HG02763 (cell line): ENCODE results near the gene TRIM10.
"Not testable (repeated sequence)": the region's sequence is repeated elsewhere in the genome, so short reads cannot be mapped to it uniquely, and the experiment has no call there.

Experiments
- ATAC-seq: cut with Tn5 transposase; IDR thresholded peaks from one replicate; pipeline ENCODE4 v1.9.1; 2021; ENCODE audit warnings: mild to moderate bottlenecking, moderate library complexity; ENCODE audit not compliant: unreplicated experiment

TRIM10 gene

GRCh38 chr6:30172681-30173080 lies 11.7 kb upstream of the TRIM10 start:
- no peak for ATAC-seq

GRCh38 chr6:30171677-30172471 lies 10.9 kb upstream of the TRIM10 start:
- ATAC-seq, result no peak

GRCh38 chr6:30169658-30170614 lies 8.9 kb upstream of the TRIM10 start:
- no peak for ATAC-seq

GRCh38 chr6:30168741-30169140 lies 7.7 kb upstream of the TRIM10 start:
- no peak for ATAC-seq

GRCh38 chr6:30167101-30167500 lies 6.1 kb upstream of the TRIM10 start:
- ATAC-seq, result no peak

- ATAC-seq, result not testable (repeated sequence)
Observed at GRCh38 chr6:30165238-30165637, 4.2 kb upstream of the TRIM10 start.

- no peak for ATAC-seq
Observed at GRCh38 chr6:30164714-30165113, 3.7 kb upstream of the TRIM10 start.

GRCh38 chr6:30163918-30164654 lies 3.1 kb upstream of the TRIM10 start:
- ATAC-seq, result no peak

GRCh38 chr6:30163090-30163917 lies 2.3 kb upstream of the TRIM10 start, which contains the start of gene TRIM15:
Gene TRIM15, plus strand, starts transcription at chr6:30163546. Its CDS starts 139 bp downstream, at chr6:30163685.
- no peak for ATAC-seq

GRCh38 chr6:30162265-30163089 lies 1.5 kb upstream of the TRIM10 start:
- ATAC-seq, result no peak

GRCh38 chr6:30160008-30160784 lies 815 bp downstream of the TRIM10 start:
- no peak for ATAC-seq

- ATAC-seq, result no peak
Observed at GRCh38 chr6:30158475-30159040, 2.5 kb downstream of the TRIM10 start.

GRCh38 chr6:30157999-30158398 lies 3.0 kb downstream of the TRIM10 start:
- ATAC-seq, result no peak

GRCh38 chr6:30157581-30157980 lies 3.4 kb downstream of the TRIM10 start:
- ATAC-seq, result no peak

- no peak for ATAC-seq
Observed at GRCh38 chr6:30156774-30157173, 4.2 kb downstream of the TRIM10 start.

GRCh38 chr6:30156262-30156599 lies 4.8 kb downstream of the TRIM10 start:
- no peak for ATAC-seq

- ATAC-seq, result no peak
Observed at GRCh38 chr6:30155520-30156261, 5.3 kb downstream of the TRIM10 start.
